Measurements from ENCODE around the gene ZBTB20. TPM values are rescaled to one million over a fixed set of nuclear protein-coding genes. Genes with fewer than 3 reads are reported as not detected.

ZBTB20 gene
- total and polyA plus RNA-seq, 2 donors (not counting 1 experiment from before 2014, with no cell fraction given), result 4.0 to 123 TPM

DNA sequence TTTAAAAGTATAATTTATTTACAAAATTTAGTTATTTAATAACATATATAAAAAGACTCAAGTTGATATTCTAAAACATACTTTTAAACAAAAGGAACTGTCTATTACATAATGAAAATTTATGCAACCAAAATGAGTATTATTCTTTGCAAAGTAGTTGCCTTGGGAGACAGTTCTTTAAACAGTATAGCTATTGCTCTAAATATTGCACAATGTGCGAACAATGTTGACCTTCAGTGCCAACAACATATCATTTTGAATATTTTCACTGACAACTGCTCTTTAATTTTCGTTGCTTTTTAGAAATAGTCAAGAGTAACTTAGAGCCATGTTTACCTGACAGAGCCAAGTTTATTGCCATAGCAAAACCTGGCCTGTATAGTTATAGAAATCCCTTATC lies 124.9 kb downstream of the ZBTB20 start:
- intact Hi-C loops (cut with micrococcal nuclease), result no loop called here
- H3K9ac ChIP-seq (ENCODE audit: low read length), result no peak overlapping the region
- Mint-ChIP-seq H3K4me1 (peaks cover 23% of the 10 kb centered on the region), H3K4me3 (no peak overlapping the region), H3K27me3 (no peaks in the 10 kb centered on the region), H3K9me3 (ENCODE audit: insufficient read depth) (peaks cover under 1% of the 10 kb centered on the region), H3K27ac (no peak overlapping the region)
- ATAC-seq (ENCODE audit: low read depth) (no peak), DNase-seq (no peak)
- no peaks in the 10 kb centered on the region for H3K36me3 ChIP-seq (replicated peaks in 1 of 2; ENCODE audit: control extremely low read depth in 1 of 2, control insufficient read depth in 1 of 2, extremely low read depth in 1 of 2, insufficient read depth in 2 of 2, low read length in 1 of 2)
- 100% methylated on average over 1 of the region's 2 CpGs for WGBS (ENCODE audit: insufficient coverage)
- POLR2A ChIA-PET, result no interaction called here
- H4K20me1 ChIP-seq (ENCODE audit: control insufficient read depth, insufficient read depth, low read length, poor library complexity, severe bottlenecking), result peaks cover 8% of the 10 kb centered on the region
- H3K79me2 ChIP-seq (ENCODE audit: control insufficient read depth, insufficient read depth, low read length), result no peaks in the 10 kb centered on the region
- no peak overlapping the region for H3K4me2 ChIP-seq (replicated peaks; ENCODE audit: low read depth, low read length, poor library complexity, severe bottlenecking)
- no peaks in the 10 kb centered on the region for H3K9me3 ChIP-seq (ENCODE audit: control extremely low read depth in 1 of 3, control insufficient read depth in 2 of 3, insufficient read depth in 1 of 3, low read length in 2 of 3)
- H3K4me1 ChIP-seq (ENCODE audit: control insufficient read depth in 2 of 2, insufficient read depth in 2 of 2, low read length in 2 of 2), result peaks cover 3 to 11% of the 10 kb centered on the region in 2 donors
- H3K27me3 ChIP-seq (replicated peaks in 1 of 4; ENCODE audit: control extremely low read depth in 1 of 4, control insufficient read depth in 3 of 4, insufficient read depth in 4 of 4, low read length in 3 of 4), result no peaks in the 10 kb centered on the region
- no peak for TF ChIP-seq EZH2 (IDR thresholded peaks at IDR 0.05; ENCODE audit: borderline replicate concordance, insufficient read depth, low read depth, low read length, poor library complexity, severe bottlenecking)
- TF ChIP-seq, protein P1, sequence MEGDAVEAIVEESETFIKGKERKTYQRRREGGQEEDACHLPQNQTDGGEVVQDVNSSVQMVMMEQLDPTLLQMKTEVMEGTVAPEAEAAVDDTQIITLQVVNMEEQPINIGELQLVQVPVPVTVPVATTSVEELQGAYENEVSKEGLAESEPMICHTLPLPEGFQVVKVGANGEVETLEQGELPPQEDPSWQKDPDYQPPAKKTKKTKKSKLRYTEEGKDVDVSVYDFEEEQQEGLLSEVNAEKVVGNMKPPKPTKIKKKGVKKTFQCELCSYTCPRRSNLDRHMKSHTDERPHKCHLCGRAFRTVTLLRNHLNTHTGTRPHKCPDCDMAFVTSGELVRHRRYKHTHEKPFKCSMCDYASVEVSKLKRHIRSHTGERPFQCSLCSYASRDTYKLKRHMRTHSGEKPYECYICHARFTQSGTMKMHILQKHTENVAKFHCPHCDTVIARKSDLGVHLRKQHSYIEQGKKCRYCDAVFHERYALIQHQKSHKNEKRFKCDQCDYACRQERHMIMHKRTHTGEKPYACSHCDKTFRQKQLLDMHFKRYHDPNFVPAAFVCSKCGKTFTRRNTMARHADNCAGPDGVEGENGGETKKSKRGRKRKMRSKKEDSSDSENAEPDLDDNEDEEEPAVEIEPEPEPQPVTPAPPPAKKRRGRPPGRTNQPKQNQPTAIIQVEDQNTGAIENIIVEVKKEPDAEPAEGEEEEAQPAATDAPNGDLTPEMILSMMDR (IDR thresholded peaks at IDR 0.05), result no peak
- H2AFZ ChIP-seq (ENCODE audit: insufficient read depth, low read depth, low read length, poor library complexity, severe bottlenecking), result no peak overlapping the region
- H3K27ac ChIP-seq (ENCODE audit: low read length in 2 of 2), result no peak overlapping the region
- H3K4me3 ChIP-seq (ENCODE audit: control extremely low read depth in 1 of 5, extremely low read depth in 1 of 5, insufficient read depth in 1 of 5, low read depth in 2 of 5, low read length in 4 of 5), result no peak overlapping the region
- CTCF ChIA-PET, result no interaction called here

DNA sequence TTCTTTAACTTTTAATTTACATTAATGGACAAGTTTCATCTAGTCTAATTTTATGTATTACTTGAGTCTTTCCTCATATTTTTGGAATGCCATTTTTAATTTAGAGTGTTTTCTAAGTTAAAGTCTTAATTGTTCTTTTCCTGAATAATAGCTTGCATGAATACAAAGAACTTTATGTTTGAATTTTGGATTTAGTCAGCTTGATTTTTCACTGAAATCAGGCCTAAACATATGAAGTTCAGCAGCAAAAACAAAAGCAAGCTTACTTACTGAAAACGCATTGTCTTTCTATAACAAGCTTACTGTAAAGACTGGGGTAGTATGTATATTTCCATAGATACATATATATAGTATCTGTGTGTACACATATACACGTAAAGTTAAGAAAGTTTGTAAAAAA lies 126.0 kb downstream of the ZBTB20 start:
- DNase-seq, result no peak
- no peaks in the 10 kb centered on the region for H3K9me3 ChIP-seq (ENCODE audit: control extremely low read depth in 1 of 3, control insufficient read depth in 2 of 3, insufficient read depth in 1 of 3, low read length in 2 of 3)
- Mint-ChIP-seq H3K4me3 (no peak overlapping the region), H3K9me3 (ENCODE audit: insufficient read depth) (peaks cover 5% of the 10 kb centered on the region), H3K27ac (no peak overlapping the region), H3K4me1 (peaks cover 23% of the 10 kb centered on the region), H3K27me3 (no peaks in the 10 kb centered on the region)
- H4K20me1 ChIP-seq (ENCODE audit: control insufficient read depth, insufficient read depth, low read length, poor library complexity, severe bottlenecking), result peaks cover 8% of the 10 kb centered on the region
- no peaks in the 10 kb centered on the region for H3K36me3 ChIP-seq (replicated peaks in 1 of 2; ENCODE audit: control extremely low read depth in 1 of 2, control insufficient read depth in 1 of 2, extremely low read depth in 1 of 2, insufficient read depth in 2 of 2, low read length in 1 of 2)
- H3K4me1 ChIP-seq (ENCODE audit: control insufficient read depth in 2 of 2, insufficient read depth in 2 of 2, low read length in 2 of 2), result peaks cover 3 to 11% of the 10 kb centered on the region in 2 donors
- no peak overlapping the region for H3K27ac ChIP-seq (ENCODE audit: low read length in 2 of 2)
- CTCF ChIA-PET, result no interaction called here
- no peak overlapping the region for H3K4me2 ChIP-seq (replicated peaks; ENCODE audit: low read depth, low read length, poor library complexity, severe bottlenecking)
- intact Hi-C loops (cut with micrococcal nuclease), result no loop called here
- no peaks in the 10 kb centered on the region for H3K27me3 ChIP-seq (replicated peaks in 1 of 4; ENCODE audit: control extremely low read depth in 1 of 4, control insufficient read depth in 3 of 4, insufficient read depth in 4 of 4, low read length in 3 of 4)
- H2AFZ ChIP-seq (ENCODE audit: insufficient read depth, low read depth, low read length, poor library complexity, severe bottlenecking), result no peak overlapping the region
- H3K4me3 ChIP-seq (ENCODE audit: control extremely low read depth in 1 of 5, extremely low read depth in 1 of 5, insufficient read depth in 1 of 5, low read depth in 2 of 5, low read length in 4 of 5), result no peak overlapping the region
- H3K9ac ChIP-seq (ENCODE audit: low read length), result no peak overlapping the region
- no peak for ATAC-seq (ENCODE audit: low read depth)
- POLR2A ChIA-PET, result no interaction called here
- TF ChIP-seq, protein P1 (IDR thresholded peaks at IDR 0.05), result no peak
- no peak for TF ChIP-seq EZH2 (IDR thresholded peaks at IDR 0.05; ENCODE audit: borderline replicate concordance, insufficient read depth, low read depth, low read length, poor library complexity, severe bottlenecking)
- no CpG with 5 or more reads among the region's 2 CpGs for WGBS (ENCODE audit: insufficient coverage)
- H3K79me2 ChIP-seq (ENCODE audit: control insufficient read depth, insufficient read depth, low read length), result no peaks in the 10 kb centered on the region

All from B cell (primary cell).